ENCODE measurements around the gene TMED1. TPM values are rescaled to one million over a fixed set of nuclear protein-coding genes. Genes with fewer than 3 reads are reported as not detected.

The TMED1 gene
- total and polyA plus RNA-seq, 12 donors: 25.9 to 88.6 (median 33.5) TPM

DNA sequence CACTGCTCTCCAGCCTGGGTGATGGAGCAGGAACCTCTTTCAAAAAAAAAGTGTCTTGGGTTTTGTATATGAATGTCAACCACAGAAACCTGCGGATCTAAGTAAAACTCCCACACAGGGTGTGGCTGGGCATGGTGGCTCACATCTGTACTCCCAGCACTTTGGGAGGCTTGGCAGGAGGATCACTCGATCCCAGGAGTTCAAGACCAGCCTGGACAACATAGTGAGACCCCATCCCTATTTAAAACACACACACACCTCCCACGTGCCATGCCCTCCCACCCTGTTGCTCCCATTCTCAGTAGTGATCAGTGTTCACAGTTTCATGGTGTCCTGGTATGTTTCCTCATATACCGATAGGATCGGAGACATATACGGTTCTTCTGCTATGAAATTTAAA lies 9.2 kb downstream of the TMED1 start:
- DNase-seq: no peak
- H3K4me3 ChIP-seq: no peak overlapping the region
- 89 to 94% methylated on average over 6 of the region's 6 CpGs for WGBS, 2 donors
- intact Hi-C loops (cut with DNase I): loop anchor here in 1 of 10 donors (10.0 kb wide), 1 partner anchor 52 kb away; no protein-coding TSS in a partner anchor
- H3K27ac ChIP-seq: no peak overlapping the region
- TF ChIP-seq, protein P1, sequence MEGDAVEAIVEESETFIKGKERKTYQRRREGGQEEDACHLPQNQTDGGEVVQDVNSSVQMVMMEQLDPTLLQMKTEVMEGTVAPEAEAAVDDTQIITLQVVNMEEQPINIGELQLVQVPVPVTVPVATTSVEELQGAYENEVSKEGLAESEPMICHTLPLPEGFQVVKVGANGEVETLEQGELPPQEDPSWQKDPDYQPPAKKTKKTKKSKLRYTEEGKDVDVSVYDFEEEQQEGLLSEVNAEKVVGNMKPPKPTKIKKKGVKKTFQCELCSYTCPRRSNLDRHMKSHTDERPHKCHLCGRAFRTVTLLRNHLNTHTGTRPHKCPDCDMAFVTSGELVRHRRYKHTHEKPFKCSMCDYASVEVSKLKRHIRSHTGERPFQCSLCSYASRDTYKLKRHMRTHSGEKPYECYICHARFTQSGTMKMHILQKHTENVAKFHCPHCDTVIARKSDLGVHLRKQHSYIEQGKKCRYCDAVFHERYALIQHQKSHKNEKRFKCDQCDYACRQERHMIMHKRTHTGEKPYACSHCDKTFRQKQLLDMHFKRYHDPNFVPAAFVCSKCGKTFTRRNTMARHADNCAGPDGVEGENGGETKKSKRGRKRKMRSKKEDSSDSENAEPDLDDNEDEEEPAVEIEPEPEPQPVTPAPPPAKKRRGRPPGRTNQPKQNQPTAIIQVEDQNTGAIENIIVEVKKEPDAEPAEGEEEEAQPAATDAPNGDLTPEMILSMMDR (IDR thresholded peaks at IDR 0.05): no peak
- H3K27me3 ChIP-seq: no peaks in the 10 kb centered on the region
- H3K4me1 ChIP-seq: no peaks in the 10 kb centered on the region
- ATAC-seq: no peak
- no peaks in the 10 kb centered on the region for H3K9me3 ChIP-seq
- peaks cover 8 to 100% (median 77%) of the 10 kb centered on the region in 9 donors for H3K36me3 ChIP-seq

DNA sequence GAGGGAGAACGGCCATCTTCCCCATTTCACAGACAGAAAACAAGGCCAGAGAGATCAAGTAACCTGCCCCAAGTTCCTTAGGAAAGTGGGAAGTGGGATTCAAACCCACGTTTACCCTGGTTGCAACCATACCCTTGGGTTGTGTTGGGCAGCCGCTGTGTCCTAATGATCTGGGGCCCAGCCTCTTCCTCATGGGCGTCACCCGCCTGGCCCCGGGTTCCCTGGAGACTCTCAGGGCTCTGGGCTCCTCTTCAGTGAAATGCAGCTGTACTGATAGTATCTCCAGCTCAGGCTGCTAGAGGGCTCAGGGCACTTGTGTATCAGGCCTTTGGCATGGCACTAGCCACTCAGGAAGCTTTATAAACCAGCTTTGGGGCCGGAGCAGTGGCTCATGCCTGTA lies 9.8 kb downstream of the TMED1 start:
- Histone ChIP-seq H3K4me1 (peaks cover 0 to 1% (median 0%) of the 10 kb centered on the region in 9 donors), H3K4me3 (no peak overlapping the region), H3K27me3 (no peaks in the 10 kb centered on the region), H3K9me3 (no peaks in the 10 kb centered on the region), H3K36me3 (peaks cover 8 to 100% (median 80%) of the 10 kb centered on the region in 9 donors), H3K27ac (no peak overlapping the region)
- intact Hi-C loops (cut with DNase I): loop anchor here in 1 of 10 donors (10.0 kb wide), 1 partner anchor 51 kb away; no protein-coding TSS in a partner anchor
- no peak for DNase-seq
- TF ChIP-seq, protein P1 (IDR thresholded peaks at IDR 0.05): no peak
- 87 to 89% methylated on average over 7 of the region's 7 CpGs for WGBS, 2 donors
- ATAC-seq: no peak

DNA sequence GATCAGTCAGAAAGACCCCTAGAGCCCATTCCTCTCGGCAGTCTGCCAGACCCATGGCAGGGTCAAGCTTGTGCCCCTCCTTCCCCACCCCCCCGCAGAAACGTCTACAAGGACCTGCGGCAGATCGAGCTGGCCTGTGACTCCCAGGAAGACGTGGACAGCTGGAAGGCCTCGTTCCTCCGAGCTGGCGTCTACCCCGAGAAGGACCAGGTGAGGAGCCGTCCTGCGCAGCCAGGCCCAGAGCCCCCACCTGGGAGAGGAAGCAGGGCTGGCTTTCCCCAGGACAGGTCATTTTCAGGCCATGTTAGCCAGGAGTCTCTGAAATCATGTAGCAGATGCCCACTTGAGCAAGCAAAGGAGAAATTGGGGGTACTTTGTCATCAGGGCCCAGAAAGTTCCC lies 12.3 kb downstream of the TMED1 start:
- H3K27me3 ChIP-seq: no peaks in the 10 kb centered on the region
- DNase-seq: no peak
- WGBS, 2 donors: 95 to 97% methylated on average over 12 of the region's 12 CpGs
- peaks cover 0 to 10% (median 0%) of the 10 kb centered on the region in 9 donors for H3K4me1 ChIP-seq
- no peak overlapping the region for H3K27ac ChIP-seq
- ATAC-seq: no peak
- H3K9me3 ChIP-seq: no peaks in the 10 kb centered on the region
- TF ChIP-seq, protein P1 (IDR thresholded peaks at IDR 0.05): no peak
- peaks cover 8 to 100% (median 76%) of the 10 kb centered on the region in 9 donors for H3K36me3 ChIP-seq
- intact Hi-C loops (cut with DNase I): loop anchor here in 1 of 10 donors (10.0 kb wide), 1 partner anchor 49 kb away; no protein-coding TSS in a partner anchor
- H3K4me3 ChIP-seq: no peak overlapping the region

DNA sequence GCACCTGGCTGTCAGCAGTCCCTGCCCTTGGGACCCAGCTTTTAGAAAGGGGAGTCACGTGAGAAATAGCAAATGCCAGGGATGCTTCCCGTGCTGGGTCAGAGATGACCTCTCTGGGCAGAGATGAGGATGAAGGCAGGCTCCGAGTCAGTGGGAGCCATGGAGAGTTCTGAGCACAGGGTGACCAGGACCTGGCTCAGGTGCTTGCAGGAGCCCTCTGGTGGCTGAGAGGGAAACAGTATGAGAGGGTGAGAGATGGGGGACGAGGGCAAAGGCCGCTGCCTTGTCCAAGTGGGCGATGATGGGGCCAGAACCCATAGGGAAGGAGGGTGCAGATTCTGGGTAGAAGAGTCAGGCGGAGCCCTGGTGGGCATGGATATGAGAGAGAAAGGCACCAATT lies 15.8 kb downstream of the TMED1 start:
- TF ChIP-seq, protein P1 (IDR thresholded peaks at IDR 0.05): peak in 7 of 9 donors; percentile 12 to 33 (median 21)

More for the DNA sequence above, 15.8 kb downstream of the TMED1 start:
- ATAC-seq: no peak
- Histone ChIP-seq H3K4me1 (peaks cover 0 to 11% (median 0%) of the 10 kb centered on the region in 9 donors), H3K27ac (no peak overlapping the region), H3K4me3 (no peak overlapping the region), H3K27me3 (no peaks in the 10 kb centered on the region), H3K9me3 (no peaks in the 10 kb centered on the region), H3K36me3 (peaks cover 6 to 97% (median 64%) of the 10 kb centered on the region in 9 donors)
- WGBS, 2 donors: 82 to 85% methylated on average over 7 of the region's 7 CpGs
- DNase-seq: no peak
- intact Hi-C loops (cut with DNase I): loop anchor here in 1 of 10 donors (10.0 kb wide), 1 partner anchor 45 kb away; no protein-coding TSS in a partner anchor
